ES-I3 (cell line): ENCODE measurements around the gene CALU.
A peak's percentile ranks its signal among the peaks of the same experiment; 100 is the strongest.

Source experiments
- H3K36me3 ChIP-seq: 2 replicates; pipeline ENCODE4 v1.6.1; 2013; ENCODE audit warnings: mild to moderate bottlenecking, low read length, control low read depth, moderate library complexity; ENCODE audit not compliant: insufficient read depth
- H3K4me1 ChIP-seq: 2 replicates; pipeline ENCODE4 v1.6.1; 2013; ENCODE audit warnings: mild to moderate bottlenecking, control low read depth, low read length; ENCODE audit not compliant: insufficient read depth
- H3K9ac ChIP-seq: 2 replicates; pipeline ENCODE4 v1.6.1; 2013; ENCODE audit warnings: low read depth, mild to moderate bottlenecking, low read length, moderate library complexity
- H3K9me3 ChIP-seq: 2 replicates; pipeline ENCODE4 v1.6.1; 2013; ENCODE audit warnings: mild to moderate bottlenecking, low read length, moderate library complexity; ENCODE audit not compliant: control insufficient read depth, insufficient read depth

Gene CALU

GRCh38 chr7:128775744-128776474 lies 36.8 kb downstream of the CALU start, which contains the start of gene OPN1SW:
Gene OPN1SW (minus strand): TSS chr7:128775794. CDS start chr7:128775781, 13 bp downstream.
- Histone ChIP-seq H3K4me1 (no peaks in the 10 kb centered on the region), H3K9ac (no peak within 1 kb of the TSS), H3K36me3 (peaks cover 12% of the 10 kb centered on the region; the same call in 1 of the 2 replicates), H3K9me3 (peaks cover 5% of the 10 kb centered on the region)

GRCh38 chr7:128777156-128778123 lies 38.3 kb downstream of the CALU start:
- Histone ChIP-seq H3K9ac (no peak overlapping the region), H3K4me1 (no peaks in the 10 kb centered on the region), H3K9me3 (peaks cover 5% of the 10 kb centered on the region), H3K36me3 (peaks cover 4% of the 10 kb centered on the region; the same call in 1 of the 2 replicates)

GRCh38 chr7:128778946-128779345 lies 39.8 kb downstream of the CALU start:
- H3K9ac ChIP-seq: no peak overlapping the region
- no peaks in the 10 kb centered on the region for H3K4me1 ChIP-seq
- H3K9me3 ChIP-seq: peaks cover 5% of the 10 kb centered on the region
- no peaks in the 10 kb centered on the region for H3K36me3 ChIP-seq

- no peaks in the 10 kb centered on the region for H3K36me3 ChIP-seq
- no peaks in the 10 kb centered on the region for H3K4me1 ChIP-seq
- H3K9me3 ChIP-seq: peaks cover 5% of the 10 kb centered on the region
- H3K9ac ChIP-seq: no peak overlapping the region
Observed at GRCh38 chr7:128781126-128781525, 42.0 kb downstream of the CALU start.

GRCh38 chr7:128781851-128782250 lies 42.7 kb downstream of the CALU start:
- Histone ChIP-seq H3K9me3 (peaks cover 5% of the 10 kb centered on the region), H3K4me1 (no peaks in the 10 kb centered on the region), H3K36me3 (no peaks in the 10 kb centered on the region), H3K9ac (no peak overlapping the region)

GRCh38 chr7:128783143-128783861 lies 44.1 kb downstream of the CALU start:
- no peaks in the 10 kb centered on the region; the same call in 1 of the 2 replicates for H3K9me3 ChIP-seq
- H3K36me3 ChIP-seq: no peaks in the 10 kb centered on the region
- peak overlapping the region; percentile 58 for H3K9ac ChIP-seq
- H3K4me1 ChIP-seq: no peaks in the 10 kb centered on the region

- Histone ChIP-seq H3K4me1 (no peaks in the 10 kb centered on the region), H3K36me3 (no peaks in the 10 kb centered on the region), H3K9ac (no peak overlapping the region), H3K9me3 (no peaks in the 10 kb centered on the region)
Observed at GRCh38 chr7:128785738-128786137, 46.6 kb downstream of the CALU start.

- Histone ChIP-seq H3K9me3 (no peaks in the 10 kb centered on the region), H3K4me1 (no peaks in the 10 kb centered on the region), H3K36me3 (no peaks in the 10 kb centered on the region), H3K9ac (no peak overlapping the region)
Observed at GRCh38 chr7:128788446-128789412, 49.6 kb downstream of the CALU start.

- Histone ChIP-seq H3K4me1 (peaks cover 3% of the 10 kb centered on the region; the same call in 1 of the 2 replicates), H3K36me3 (0 out of 2 replicates have a peak, but pooled peaks cover 6% of the 10 kb centered on the region), H3K9ac (peak overlapping the region; percentile 89), H3K9me3 (no peaks in the 10 kb centered on the region)
Observed at GRCh38 chr7:128790315-128791041, 51.3 kb downstream of the CALU start.

- peak within 1 kb of the TSS; percentile 89 for H3K9ac ChIP-seq
- peaks cover 3% of the 10 kb centered on the region; the same call in 1 of the 2 replicates for H3K4me1 ChIP-seq
- H3K9me3 ChIP-seq: no peaks in the 10 kb centered on the region
- H3K36me3 ChIP-seq: 0 out of 2 replicates have a peak, but pooled peaks cover 6% of the 10 kb centered on the region
Observed at GRCh38 chr7:128791121-128791971, 52.2 kb downstream of the CALU start, which contains the start of gene CCDC136. Gene CCDC136 (plus strand): TSS chr7:128791968. CDS start chr7:128792412, 444 bp downstream.

- H3K36me3 ChIP-seq: 0 out of 2 replicates have a peak, but pooled peaks cover 6% of the 10 kb centered on the region
- peaks cover 3% of the 10 kb centered on the region; the same call in 1 of the 2 replicates for H3K4me1 ChIP-seq
- peak overlapping the region; percentile 89 for H3K9ac ChIP-seq
- no peaks in the 10 kb centered on the region for H3K9me3 ChIP-seq
Observed at GRCh38 chr7:128791972-128792327, 52.8 kb downstream of the CALU start.
